Measurements from ENCODE around the gene FASTK. TPM values are rescaled to one million over a fixed set of nuclear protein-coding genes. Genes with fewer than 3 reads are reported as not detected.

The FASTK gene
- total RNA-seq, 1 donor from 2014 or later, result 89.8 TPM

DNA sequence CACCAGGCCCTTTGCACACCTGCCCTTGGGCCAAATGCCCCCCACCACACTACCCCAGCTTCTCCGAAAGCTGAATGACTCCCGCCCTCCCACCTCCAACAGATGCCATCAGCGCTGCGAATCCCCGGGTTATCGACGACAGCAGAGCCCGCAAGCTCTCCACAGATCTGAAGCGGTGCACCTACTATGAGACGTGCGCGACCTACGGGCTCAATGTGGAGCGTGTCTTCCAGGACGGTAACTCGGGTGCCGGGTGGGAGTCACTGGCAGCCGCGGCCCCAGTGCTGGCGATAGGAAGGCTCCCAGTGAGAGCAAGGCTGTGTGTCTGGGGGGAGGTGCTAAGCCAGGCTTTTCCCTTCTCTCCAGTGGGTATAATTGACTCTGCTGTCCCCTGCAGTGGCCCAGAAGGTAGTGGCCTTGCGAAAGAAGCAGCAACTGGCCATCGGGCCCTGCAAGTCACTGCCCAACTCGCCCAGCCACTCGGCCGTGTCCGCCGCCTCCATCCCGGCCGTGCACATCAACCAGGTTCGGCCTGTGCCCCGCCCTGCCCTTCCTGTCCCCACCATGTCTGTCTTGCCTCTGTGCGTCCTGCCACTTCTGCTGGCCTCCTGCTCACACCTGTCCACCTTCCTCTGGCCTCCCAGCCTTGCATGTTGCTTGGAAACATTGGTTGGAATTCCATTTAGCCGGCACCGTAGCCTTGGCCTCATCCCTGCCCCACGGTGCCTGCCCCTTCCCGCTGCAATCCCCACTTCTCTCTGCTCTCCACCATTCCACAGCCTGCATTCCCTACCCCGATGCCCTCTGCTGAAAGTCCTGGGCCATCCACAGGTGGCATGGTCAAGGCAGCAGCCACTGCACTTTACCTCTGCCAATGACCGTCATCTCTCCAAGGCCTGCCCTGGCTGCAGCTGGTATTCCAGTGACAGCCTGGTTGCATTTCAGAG lies 37.8 kb upstream of the FASTK start:
- H3K4me3 ChIP-seq (ENCODE audit: low read depth, low read length), result no peak overlapping the region
- no peak for DNase-seq (ENCODE audit: low read depth)
- TF ChIP-seq, protein P1, sequence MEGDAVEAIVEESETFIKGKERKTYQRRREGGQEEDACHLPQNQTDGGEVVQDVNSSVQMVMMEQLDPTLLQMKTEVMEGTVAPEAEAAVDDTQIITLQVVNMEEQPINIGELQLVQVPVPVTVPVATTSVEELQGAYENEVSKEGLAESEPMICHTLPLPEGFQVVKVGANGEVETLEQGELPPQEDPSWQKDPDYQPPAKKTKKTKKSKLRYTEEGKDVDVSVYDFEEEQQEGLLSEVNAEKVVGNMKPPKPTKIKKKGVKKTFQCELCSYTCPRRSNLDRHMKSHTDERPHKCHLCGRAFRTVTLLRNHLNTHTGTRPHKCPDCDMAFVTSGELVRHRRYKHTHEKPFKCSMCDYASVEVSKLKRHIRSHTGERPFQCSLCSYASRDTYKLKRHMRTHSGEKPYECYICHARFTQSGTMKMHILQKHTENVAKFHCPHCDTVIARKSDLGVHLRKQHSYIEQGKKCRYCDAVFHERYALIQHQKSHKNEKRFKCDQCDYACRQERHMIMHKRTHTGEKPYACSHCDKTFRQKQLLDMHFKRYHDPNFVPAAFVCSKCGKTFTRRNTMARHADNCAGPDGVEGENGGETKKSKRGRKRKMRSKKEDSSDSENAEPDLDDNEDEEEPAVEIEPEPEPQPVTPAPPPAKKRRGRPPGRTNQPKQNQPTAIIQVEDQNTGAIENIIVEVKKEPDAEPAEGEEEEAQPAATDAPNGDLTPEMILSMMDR (conservative IDR thresholded peaks at IDR 0.05; ENCODE audit: low read depth, low read length), result no peak

DNA sequence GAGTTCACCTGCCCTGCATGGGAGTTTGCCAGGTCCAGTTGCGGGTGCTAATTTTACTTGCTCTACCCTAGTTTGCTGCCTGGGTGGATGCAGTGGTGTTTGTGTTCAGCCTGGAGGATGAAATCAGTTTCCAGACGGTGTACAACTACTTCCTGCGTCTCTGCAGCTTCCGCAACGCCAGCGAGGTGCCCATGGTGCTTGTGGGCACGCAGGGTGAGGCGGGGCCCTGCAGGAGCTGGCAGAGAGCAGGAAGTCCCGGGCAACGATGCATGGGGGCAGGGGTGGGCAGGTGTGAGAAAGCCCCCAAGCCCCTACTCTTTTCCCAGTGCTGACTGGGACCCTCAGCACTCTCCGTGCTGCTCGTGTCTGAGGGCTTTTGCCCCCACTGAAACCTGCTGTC lies 37.0 kb upstream of the FASTK start:
- H3K4me3 ChIP-seq (ENCODE audit: low read depth, low read length), result no peak overlapping the region
- DNase-seq (ENCODE audit: low read depth), result no peak
- TF ChIP-seq, protein P1 (conservative IDR thresholded peaks at IDR 0.05; ENCODE audit: low read depth, low read length), result no peak

DNA sequence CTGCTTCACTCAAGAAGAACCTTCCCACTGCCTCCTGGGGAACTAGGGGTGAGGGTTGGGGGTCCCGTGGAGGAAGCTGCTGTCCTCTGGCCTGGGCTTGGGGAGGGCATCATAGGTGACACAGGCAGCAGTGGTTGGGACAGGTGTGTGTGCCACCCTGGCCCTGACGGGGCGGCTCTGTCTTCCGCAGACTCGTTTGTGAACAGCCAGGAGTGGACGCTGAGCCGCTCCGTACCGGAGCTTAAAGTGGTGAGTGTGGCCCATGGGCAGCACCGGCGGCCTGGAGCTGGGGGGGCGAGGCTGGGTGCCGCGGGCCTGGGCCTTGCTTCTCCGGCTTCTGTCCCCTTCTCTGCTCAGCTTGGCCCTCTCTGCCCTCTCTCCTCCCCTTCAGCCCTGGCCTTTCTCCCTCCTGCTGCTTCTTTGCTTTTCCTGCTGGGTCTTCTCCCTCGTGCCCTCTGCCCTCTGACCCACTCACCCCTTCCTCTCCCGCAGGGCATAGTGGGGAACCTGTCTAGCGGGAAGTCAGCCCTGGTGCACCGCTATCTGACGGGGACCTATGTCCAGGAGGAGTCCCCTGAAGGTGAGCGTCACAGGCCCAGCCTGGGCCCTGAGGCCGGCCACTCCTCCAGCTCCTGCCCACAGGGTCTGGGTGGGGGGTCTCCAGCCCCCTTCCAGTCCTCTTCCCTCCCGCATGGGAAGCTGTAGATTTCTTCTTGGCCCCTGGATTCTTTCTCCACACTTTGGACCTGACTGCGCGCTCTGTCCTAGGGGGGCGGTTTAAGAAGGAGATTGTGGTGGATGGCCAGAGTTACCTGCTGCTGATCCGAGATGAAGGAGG lies 36.2 kb upstream of the FASTK start:
- TF ChIP-seq, protein P1 (conservative IDR thresholded peaks at IDR 0.05; ENCODE audit: low read depth, low read length), result no peak

DNA sequence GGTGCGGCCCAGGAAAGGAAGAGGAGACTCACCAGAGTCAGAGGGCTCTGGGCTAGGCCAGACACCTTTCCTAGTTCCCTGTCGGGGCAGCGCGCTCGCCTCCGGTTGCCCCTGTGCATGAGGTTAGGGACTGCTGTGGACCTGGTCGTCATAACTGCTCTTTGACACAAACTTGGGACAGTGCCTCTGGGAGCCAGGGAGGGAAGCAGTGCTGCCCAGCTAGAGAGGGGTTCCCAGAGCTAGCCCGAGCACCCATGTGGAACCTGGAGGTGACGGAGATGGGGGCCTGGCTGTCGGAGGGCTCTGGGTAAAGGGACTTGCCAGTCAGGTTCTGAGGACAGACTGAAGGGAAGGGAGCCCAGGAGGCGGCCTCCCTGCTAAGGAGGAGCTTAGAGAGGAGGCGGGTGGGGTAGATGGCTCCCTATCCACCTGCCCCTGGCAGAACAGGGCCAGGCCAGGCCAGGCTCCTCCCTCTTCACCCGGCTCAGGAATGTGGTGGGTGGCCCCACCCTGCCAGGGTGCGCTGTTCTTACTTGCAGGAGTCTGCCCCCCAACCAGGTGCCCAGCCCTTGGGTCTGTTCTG lies 35.3 kb upstream of the FASTK start:
- H3K4me3 ChIP-seq (ENCODE audit: low read depth, low read length), result no peak overlapping the region
- DNase-seq (ENCODE audit: low read depth), result no peak
- TF ChIP-seq, protein P1 (conservative IDR thresholded peaks at IDR 0.05; ENCODE audit: low read depth, low read length), result no peak

More for the DNA sequence above, 36.2 kb upstream of the FASTK start:
- H3K4me3 ChIP-seq (ENCODE audit: low read depth, low read length), result no peak overlapping the region
- DNase-seq (ENCODE audit: low read depth), result no peak

DNA sequence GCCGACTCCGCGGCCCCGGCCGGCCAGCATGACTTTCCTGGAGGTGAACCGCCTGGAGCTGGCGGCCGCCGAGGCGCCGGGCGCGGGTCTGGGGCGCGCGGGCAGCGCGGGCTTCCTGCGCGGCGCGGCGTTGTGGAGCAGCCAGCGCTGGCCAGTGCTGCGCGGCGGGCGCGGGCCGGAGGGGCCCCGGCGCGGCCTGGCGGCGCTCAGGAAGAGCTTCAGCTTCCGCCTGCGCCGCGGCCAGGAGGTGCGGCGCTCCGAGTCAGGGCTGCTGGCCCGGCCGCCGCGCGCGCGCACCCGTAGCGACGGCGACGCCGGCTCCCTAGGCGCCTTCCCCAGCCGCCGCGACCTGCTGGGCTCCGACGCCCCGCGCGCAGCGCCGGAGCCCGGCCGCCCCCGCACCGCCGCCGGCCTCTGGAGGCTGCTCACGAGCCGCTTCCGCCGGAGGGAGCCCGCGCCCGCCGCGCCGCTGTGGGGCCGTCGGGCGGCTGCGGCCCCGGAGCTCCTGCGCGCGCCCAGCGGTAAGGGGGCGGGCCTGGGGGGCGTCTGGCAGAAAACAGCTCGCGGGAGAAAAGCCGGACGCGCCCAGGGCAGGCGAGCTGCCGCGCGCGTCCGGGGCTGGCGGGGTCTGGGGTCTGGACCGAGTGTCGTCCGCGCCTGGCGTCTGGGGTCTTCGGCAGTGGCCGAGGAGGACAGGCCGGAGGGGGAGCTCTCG lies 34.7 kb upstream of the FASTK start:
- TF ChIP-seq, protein P1 (conservative IDR thresholded peaks at IDR 0.05; ENCODE audit: low read depth, low read length), result no peak
- DNase-seq (ENCODE audit: low read depth), result no peak
- H3K4me3 ChIP-seq (ENCODE audit: low read depth, low read length), result no peak overlapping the region
